PC-9 (cell line): Measurements from ENCODE around the gene NUP160.
"Not testable (repeated sequence)": the region's sequence is repeated elsewhere in the genome, so short reads cannot be mapped to it uniquely, and the experiment has no call there.

Source experiments
- EZH2 ChIP-seq: fragments of 200-600 bp; sonication (generic); IDR thresholded peaks from 2 replicates; pipeline ENCODE4 v1.8.0; 2017; ENCODE audit warnings: antibody characterized with exemption, low read depth
- TF ChIP-seq, protein P1 (sequence below): fragments of 200-600 bp; sonication (generic); conservative IDR thresholded peaks from 2 replicates; pipeline ENCODE4 v1.6.1; 2017; ENCODE audit warnings: mixed run types, antibody characterized with exemption, mild to moderate bottlenecking, moderate library complexity

GRCh38 chr11:47737817-47738216 lies 110.3 kb downstream of the NUP160 start:
- TF ChIP-seq, protein P1, sequence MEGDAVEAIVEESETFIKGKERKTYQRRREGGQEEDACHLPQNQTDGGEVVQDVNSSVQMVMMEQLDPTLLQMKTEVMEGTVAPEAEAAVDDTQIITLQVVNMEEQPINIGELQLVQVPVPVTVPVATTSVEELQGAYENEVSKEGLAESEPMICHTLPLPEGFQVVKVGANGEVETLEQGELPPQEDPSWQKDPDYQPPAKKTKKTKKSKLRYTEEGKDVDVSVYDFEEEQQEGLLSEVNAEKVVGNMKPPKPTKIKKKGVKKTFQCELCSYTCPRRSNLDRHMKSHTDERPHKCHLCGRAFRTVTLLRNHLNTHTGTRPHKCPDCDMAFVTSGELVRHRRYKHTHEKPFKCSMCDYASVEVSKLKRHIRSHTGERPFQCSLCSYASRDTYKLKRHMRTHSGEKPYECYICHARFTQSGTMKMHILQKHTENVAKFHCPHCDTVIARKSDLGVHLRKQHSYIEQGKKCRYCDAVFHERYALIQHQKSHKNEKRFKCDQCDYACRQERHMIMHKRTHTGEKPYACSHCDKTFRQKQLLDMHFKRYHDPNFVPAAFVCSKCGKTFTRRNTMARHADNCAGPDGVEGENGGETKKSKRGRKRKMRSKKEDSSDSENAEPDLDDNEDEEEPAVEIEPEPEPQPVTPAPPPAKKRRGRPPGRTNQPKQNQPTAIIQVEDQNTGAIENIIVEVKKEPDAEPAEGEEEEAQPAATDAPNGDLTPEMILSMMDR: not testable (repeated sequence)
- not testable (repeated sequence) for TF ChIP-seq EZH2
